Osteocyte (in vitro differentiated cells): ENCODE data around the gene FRYL. TPM values are rescaled to one million over a fixed set of nuclear protein-coding genes. Genes with fewer than 3 reads are reported as not detected.

Experiments
- DNase-seq: peaks from one replicate; pipeline ENCODE4 v3.0.0; 2021; ENCODE audit warnings: mixed read lengths; ENCODE audit not compliant: unreplicated experiment; ENCODE audit errors: extremely low spot score
- H3K27ac Mint-ChIP-seq: one replicate; pipeline ENCODE4 v1.8.0; 2021; ENCODE audit warnings: mild to moderate bottlenecking, mixed read lengths; ENCODE audit not compliant: unreplicated experiment
- H3K27me3 Mint-ChIP-seq: one replicate; pipeline ENCODE4 v1.8.0; 2021; ENCODE audit warnings: mixed read lengths; ENCODE audit not compliant: unreplicated experiment
- H3K36me3 Mint-ChIP-seq: one replicate; pipeline ENCODE4 v1.8.0; 2021; ENCODE audit warnings: mixed read lengths; ENCODE audit not compliant: unreplicated experiment
- H3K4me1 Mint-ChIP-seq: one replicate; pipeline ENCODE4 v1.8.0; 2021; ENCODE audit warnings: mixed read lengths; ENCODE audit not compliant: unreplicated experiment
- H3K4me3 Mint-ChIP-seq: one replicate; pipeline ENCODE4 v1.8.0; 2021; ENCODE audit warnings: mild to moderate bottlenecking, moderate library complexity, mixed read lengths; ENCODE audit not compliant: unreplicated experiment
- H3K9me3 Mint-ChIP-seq: one replicate; pipeline ENCODE4 v1.8.0; 2021; ENCODE audit warnings: mixed read lengths; ENCODE audit not compliant: unreplicated experiment
- CTCF ChIP-seq: fragments of 200-600 bp; sonication (generic); IDR thresholded peaks from 2 replicates; pipeline ENCODE4 v1.5.0; 2021; ENCODE audit warnings: antibody characterized with exemption, mild to moderate bottlenecking, moderate library complexity
- total RNA-seq: library from RNA; stranded (reverse); gene quantifications from 2 replicates; pipeline ENCODE4 v1.2.1, GENCODE V29; 2021

The FRYL gene
- total RNA-seq, 1 donor from 2014 or later, result 61.9 TPM

- H3K4me3 Mint-ChIP-seq, result no peak overlapping the region
- DNase-seq, result no peak
- H3K27ac Mint-ChIP-seq, result no peak overlapping the region
- H3K36me3 Mint-ChIP-seq, result no peaks in the 10 kb centered on the region
- peaks cover 24% of the 10 kb centered on the region for H3K27me3 Mint-ChIP-seq
- H3K9me3 Mint-ChIP-seq, result no peaks in the 10 kb centered on the region
- no peaks in the 10 kb centered on the region for H3K4me1 Mint-ChIP-seq
- no peak for TF ChIP-seq CTCF
These were observed 304.3 kb downstream of the FRYL start for GRCh38 chr4:48475770-48476169.

GRCh38 chr4:48472794-48473193, 307.3 kb downstream of the FRYL start:
- DNase-seq, result no peak
- peaks cover 29% of the 10 kb centered on the region for H3K27me3 Mint-ChIP-seq
- no peak overlapping the region for H3K27ac Mint-ChIP-seq
- TF ChIP-seq CTCF, result no peak
- no peaks in the 10 kb centered on the region for H3K36me3 Mint-ChIP-seq
- H3K4me3 Mint-ChIP-seq, result no peak overlapping the region
- no peaks in the 10 kb centered on the region for H3K9me3 Mint-ChIP-seq
- H3K4me1 Mint-ChIP-seq, result peaks cover 4% of the 10 kb centered on the region

- H3K4me3 Mint-ChIP-seq, result no peak overlapping the region
- TF ChIP-seq CTCF, result no peak
- H3K36me3 Mint-ChIP-seq, result no peaks in the 10 kb centered on the region
- H3K27me3 Mint-ChIP-seq, result peaks cover 27% of the 10 kb centered on the region
- no peak overlapping the region for H3K27ac Mint-ChIP-seq
- DNase-seq, result no peak
- H3K9me3 Mint-ChIP-seq, result no peaks in the 10 kb centered on the region
- H3K4me1 Mint-ChIP-seq, result peaks cover 7% of the 10 kb centered on the region
These were observed 309.5 kb downstream of the FRYL start for GRCh38 chr4:48470570-48470969.

- no peaks in the 10 kb centered on the region for H3K36me3 Mint-ChIP-seq
- H3K9me3 Mint-ChIP-seq, result no peaks in the 10 kb centered on the region
- no peak overlapping the region for H3K4me3 Mint-ChIP-seq
- H3K27ac Mint-ChIP-seq, result no peak overlapping the region
- no peak for TF ChIP-seq CTCF
- DNase-seq, result no peak
- peaks cover 7% of the 10 kb centered on the region for H3K4me1 Mint-ChIP-seq
- H3K27me3 Mint-ChIP-seq, result peaks cover 24% of the 10 kb centered on the region
These were observed 309.9 kb downstream of the FRYL start for GRCh38 chr4:48470137-48470536.

- Mint-ChIP-seq H3K4me1 (peaks cover 7% of the 10 kb centered on the region), H3K36me3 (no peaks in the 10 kb centered on the region), H3K27ac (no peak overlapping the region), H3K9me3 (peaks cover 6% of the 10 kb centered on the region), H3K4me3 (no peak overlapping the region), H3K27me3 (peaks cover 18% of the 10 kb centered on the region)
- no peak for DNase-seq
- TF ChIP-seq CTCF, result no peak
These were observed 312.2 kb downstream of the FRYL start for GRCh38 chr4:48467891-48468290.
